Stimulated activated CD4-positive, alpha-beta T cell treated with anti-CD3 and anti-CD28 coated beads, TNF-alpha, amount 100 ng/mL, for 4 hours (primary cell): ENCODE results near the gene GPHN.
"Not testable (repeated sequence)": the region's sequence is repeated elsewhere in the genome, so short reads cannot be mapped to it uniquely, and the experiment has no call there.

Source experiments
- DNase-seq, 3 experiments: peaks; one replicate each; pipeline ENCODE4 v3.0.0-alpha.2; 2020; ENCODE audit warnings: low read depth in 3 of 3

Gene GPHN

GRCh38 chr14:67045440-67045839 lies 537.5 kb downstream of the GPHN start:
- DNase-seq = no peak

- DNase-seq = no peak
These were observed 542.9 kb downstream of the GPHN start for GRCh38 chr14:67050896-67051295.

GRCh38 chr14:67056684-67057083 lies 548.7 kb downstream of the GPHN start:
- DNase-seq = no peak

GRCh38 chr14:67059596-67059995 lies 551.6 kb downstream of the GPHN start:
- DNase-seq = no peak

GRCh38 chr14:67060546-67060945 lies 552.6 kb downstream of the GPHN start:
- DNase-seq = no peak

- DNase-seq = not testable (repeated sequence)
These were observed 559.3 kb downstream of the GPHN start for GRCh38 chr14:67067070-67067814.

- DNase-seq = no peak
These were observed 560.3 kb downstream of the GPHN start for GRCh38 chr14:67068251-67068650.

GRCh38 chr14:67071506-67071905 lies 563.6 kb downstream of the GPHN start:
- DNase-seq = no peak

- DNase-seq = no peak
These were observed 570.0 kb downstream of the GPHN start for GRCh38 chr14:67077921-67078320.

GRCh38 chr14:67079846-67080245 lies 571.9 kb downstream of the GPHN start:
- DNase-seq = no peak

GRCh38 chr14:67108230-67108629 lies 600.3 kb downstream of the GPHN start:
- no peak for DNase-seq

- no peak for DNase-seq
These were observed 603.1 kb downstream of the GPHN start for GRCh38 chr14:67111022-67111421.

- DNase-seq = no peak
These were observed 604.4 kb downstream of the GPHN start for GRCh38 chr14:67112344-67112743.

- no peak for DNase-seq
These were observed 619.2 kb downstream of the GPHN start for GRCh38 chr14:67127174-67127573.

GRCh38 chr14:67129768-67130167 lies 621.8 kb downstream of the GPHN start:
- no peak for DNase-seq

GRCh38 chr14:67131691-67132090 lies 623.7 kb downstream of the GPHN start:
- no peak for DNase-seq

- DNase-seq = no peak
These were observed 625.2 kb downstream of the GPHN start for GRCh38 chr14:67133144-67133543.

- DNase-seq = no peak
These were observed 625.9 kb downstream of the GPHN start for GRCh38 chr14:67133595-67134441.

GRCh38 chr14:67137744-67138371 lies 629.9 kb downstream of the GPHN start:
- no peak for DNase-seq

GRCh38 chr14:67140556-67140955 lies 632.6 kb downstream of the GPHN start:
- DNase-seq = no peak

- no peak for DNase-seq
These were observed 633.4 kb downstream of the GPHN start for GRCh38 chr14:67141146-67141900.
